GM18873 (cell line): ENCODE measurements around the gene CPTP.
"Not testable (repeated sequence)": the region's sequence is repeated elsewhere in the genome, so short reads cannot be mapped to it uniquely, and the experiment has no call there.

Experiments
- ATAC-seq: cut with Tn5 transposase; IDR thresholded peaks from one replicate; pipeline ENCODE4 v1.9.1; 2021; ENCODE audit warnings: mild to moderate bottlenecking, moderate library complexity, moderate number of reproducible peaks; ENCODE audit not compliant: unreplicated experiment, low FRiP score

CPTP gene

GRCh38 chr1:1305300-1306069 lies 19.1 kb upstream of the CPTP start:
- ATAC-seq, result no peak

- no peak for ATAC-seq
These were observed 18.4 kb upstream of the CPTP start for GRCh38 chr1:1306070-1306660.

GRCh38 chr1:1306661-1307260 lies 17.8 kb upstream of the CPTP start:
- no peak for ATAC-seq

DNA sequence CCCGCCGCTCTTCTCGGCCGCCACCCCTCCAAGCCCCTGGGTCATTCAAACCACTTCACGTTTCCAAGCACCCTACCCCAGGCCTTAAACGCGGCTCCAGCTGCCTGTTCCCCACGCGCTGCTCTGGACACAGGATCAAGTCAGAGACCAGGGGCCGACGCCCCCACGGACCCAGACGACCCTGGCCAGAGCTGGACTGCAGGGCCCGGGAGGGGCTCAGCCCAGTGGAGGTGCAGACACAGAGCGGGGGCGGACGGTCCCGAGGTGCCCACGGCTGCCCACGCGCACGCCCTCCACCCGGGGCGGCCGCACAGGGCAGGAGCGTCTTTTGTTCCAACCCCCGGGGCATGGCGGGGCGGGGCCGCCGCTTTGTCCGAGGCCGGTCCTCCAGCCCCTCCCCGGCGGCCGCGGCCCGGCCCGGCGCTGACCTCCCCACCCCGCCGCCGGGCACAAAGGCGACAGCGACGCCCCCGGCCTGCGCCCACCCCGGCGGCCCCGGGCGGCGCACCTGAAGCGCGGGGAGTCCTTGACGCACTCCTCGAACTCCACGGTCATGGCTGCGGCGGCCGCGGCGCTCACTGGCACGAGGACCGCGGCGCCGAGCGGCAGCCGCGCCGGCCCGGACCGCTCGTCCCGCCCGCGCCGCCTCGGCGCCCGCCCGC lies 17.2 kb upstream of the CPTP start:
- no peak for ATAC-seq

DNA sequence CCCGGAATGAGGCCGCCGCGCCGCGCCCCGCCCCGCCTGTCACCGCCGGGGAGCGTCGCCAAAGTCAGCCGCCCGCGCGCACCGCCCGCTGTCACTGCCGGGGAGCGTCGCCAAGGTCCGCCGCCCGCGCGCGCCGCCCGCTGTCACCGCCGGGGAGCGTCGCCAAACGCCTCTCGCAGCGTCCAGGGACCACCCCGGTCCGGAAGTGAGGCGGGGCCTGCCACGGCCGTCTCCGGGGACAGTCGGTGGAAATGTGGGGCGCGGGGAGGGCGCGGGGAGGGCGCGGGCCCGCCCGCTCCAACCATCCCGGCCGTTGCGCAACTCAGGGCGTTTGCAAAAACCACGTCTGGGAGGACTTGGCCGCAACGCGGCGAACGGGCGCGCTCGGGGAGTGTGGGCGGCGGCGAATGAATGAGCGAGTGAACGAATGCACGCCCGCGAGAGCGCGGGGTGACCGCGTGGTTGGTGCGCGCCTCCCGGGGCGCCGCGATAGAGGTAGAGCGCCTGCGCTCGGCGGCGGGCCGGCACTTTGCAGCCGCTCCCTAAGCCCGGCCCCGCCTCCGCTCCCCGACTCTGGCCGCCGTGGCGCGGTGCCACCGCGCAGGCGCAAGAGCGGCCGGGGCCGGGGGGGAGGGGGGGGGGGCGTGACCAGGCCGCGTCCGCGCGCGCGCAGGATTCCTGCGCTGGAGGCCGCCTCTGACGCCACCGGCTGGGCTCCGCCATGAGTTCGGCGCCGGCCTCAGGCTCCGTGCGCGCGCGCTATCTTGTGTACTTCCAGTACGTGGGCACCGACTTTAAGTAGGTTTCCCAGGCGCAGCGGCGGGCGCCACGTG lies 16.5 kb upstream of the CPTP start, which contains the start of the genes ACAP3 and PUSL1:
TSS of gene ACAP3 (minus strand) at position 8 of the 833 bp plus-strand sequence. CDS start 115 bp downstream, outside the sequence.
TSS of gene PUSL1 (plus strand) at position 675 of the 833 bp plus-strand sequence. CDS start at position 722, 47 bp downstream.
- ATAC-seq, result peak; percentile 47

DNA sequence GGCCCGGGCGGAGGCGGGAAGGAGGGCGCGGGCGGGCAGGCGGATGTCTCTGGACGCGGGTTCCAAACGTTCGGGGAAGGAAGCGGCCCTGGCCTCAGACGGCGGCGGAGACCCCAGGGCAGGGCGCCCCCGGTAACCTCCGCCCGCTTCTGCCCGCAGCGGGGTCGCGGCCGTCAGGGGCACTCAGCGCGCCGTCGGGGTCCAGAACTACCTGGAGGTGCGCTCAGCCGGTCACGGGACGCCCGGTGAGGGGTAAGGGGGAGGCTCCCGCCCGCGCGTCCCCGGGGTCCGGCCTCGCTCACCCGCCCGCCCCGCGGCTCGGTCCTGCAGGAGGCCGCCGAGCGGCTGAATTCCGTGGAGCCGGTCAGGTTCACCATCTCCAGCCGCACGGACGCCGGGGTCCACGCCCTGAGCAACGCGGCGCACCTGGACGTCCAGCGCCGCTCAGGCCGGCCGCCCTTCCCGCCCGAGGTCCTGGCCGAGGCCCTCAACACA lies 15.8 kb upstream of the CPTP start:
- peak; percentile 1 for ATAC-seq

DNA sequence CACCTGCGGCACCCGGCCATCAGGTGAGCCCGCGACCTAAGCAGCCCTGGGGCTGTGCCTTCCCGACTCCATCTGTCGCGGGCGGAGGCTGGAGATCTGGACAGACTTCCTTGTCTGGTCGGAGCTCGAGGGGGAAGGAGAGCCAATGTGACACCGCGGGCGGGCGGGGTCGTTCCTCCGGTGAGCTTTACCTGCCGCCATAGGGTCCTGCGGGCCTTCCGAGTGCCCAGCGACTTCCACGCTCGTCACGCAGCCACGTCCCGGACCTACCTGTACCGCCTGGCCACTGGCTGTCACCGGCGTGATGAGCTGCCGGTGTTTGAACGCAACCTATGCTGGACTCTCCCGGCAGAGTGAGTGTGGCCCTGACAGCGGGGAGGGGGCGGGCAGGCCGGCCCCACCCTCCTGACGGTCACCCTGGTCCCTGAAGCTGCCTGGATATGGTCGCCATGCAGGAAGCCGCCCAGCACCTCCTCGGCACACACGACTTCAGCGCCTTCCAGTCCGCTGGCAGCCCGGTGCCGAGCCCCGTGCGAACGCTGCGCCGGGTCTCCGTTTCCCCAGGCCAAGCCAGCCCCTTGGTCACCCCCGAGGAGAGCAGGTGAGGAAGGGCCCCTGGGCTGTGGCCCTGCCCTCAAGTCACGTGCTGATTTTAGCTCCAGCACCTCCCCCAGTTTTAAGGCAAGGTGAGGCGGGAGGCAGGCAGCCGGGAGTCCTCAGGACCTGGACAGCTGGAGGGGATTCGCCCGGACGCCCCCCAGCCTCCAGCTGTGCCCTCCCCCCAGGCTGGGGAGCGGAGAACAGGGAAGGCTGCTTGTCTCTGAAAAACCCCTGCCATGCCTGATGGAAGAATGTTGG lies 15.1 kb upstream of the CPTP start:
- no peak for ATAC-seq

GRCh38 chr1:1310109-1310385 lies 14.6 kb upstream of the CPTP start:
- ATAC-seq, result no peak

DNA sequence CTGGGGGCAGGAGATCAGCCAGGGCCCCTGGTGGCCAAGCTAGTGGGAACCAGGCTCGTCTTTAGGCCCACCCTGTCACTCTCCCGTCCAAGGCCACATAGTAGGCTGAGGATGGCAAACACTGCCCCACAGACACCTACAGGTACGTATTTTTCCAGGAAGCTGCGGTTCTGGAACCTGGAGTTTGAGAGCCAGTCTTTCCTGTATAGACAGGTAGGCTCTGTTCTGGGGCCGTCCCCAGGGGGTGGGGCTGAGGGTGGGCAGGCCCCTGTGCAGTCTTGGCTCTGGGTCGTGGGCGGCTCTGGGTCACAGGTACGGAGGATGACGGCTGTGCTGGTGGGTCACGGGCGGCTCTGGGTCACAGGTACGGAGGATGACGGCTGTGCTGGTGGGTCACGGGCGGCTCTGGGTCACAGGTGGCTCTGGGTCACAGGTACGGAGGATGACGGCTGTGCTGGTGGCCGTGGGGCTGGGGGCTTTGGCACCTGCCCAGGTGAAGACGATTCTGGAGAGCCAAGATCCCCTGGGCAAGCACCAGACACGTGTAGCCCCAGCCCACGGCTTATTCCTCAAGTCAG lies 14.0 kb upstream of the CPTP start:
- no peak for ATAC-seq

- no peak for ATAC-seq
These were observed 13.2 kb upstream of the CPTP start for GRCh38 chr1:1311107-1312104.

DNA sequence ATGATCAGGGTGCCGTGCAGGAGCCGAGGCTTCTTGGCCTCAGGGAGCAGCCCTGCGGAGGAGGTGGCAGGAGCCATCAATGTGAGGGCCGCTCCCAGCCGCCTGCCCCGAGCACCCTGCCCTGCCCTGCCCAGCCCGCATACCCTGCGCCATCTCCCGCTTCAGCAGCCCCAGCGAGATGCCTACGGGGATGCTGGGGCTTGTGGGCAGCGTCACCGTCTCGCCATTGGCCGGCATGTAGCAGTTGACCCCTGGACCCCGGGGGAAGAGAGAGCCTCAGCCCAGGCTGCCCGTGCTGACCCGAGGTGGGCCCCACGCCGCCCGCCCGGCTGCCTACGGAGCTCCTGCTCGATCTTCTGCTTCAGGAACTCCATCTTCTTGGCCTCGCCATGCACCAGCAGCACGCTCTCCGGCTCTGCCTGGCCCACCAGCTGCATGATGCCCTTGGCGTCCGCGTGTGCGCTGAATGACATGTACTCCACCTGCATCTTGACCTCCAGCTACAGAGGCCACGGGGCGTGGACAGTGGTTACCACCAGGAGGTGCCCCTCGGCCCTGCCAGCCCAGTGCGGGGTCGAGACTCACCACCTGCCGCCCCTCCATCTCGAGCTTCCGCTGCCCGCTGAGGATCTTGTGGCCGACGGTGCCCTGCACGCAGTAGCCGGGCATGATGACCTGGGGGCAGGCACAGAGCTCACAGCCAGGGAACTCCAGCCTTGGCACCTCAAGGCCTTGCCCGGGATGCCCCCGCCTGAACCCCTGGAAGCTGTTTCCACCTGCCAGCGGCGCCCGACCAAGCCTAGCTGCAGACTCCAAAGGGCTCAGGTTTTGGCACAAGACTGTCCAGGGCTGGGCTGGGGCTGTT lies 11.9 kb upstream of the CPTP start:
- ATAC-seq, result no peak

DNA sequence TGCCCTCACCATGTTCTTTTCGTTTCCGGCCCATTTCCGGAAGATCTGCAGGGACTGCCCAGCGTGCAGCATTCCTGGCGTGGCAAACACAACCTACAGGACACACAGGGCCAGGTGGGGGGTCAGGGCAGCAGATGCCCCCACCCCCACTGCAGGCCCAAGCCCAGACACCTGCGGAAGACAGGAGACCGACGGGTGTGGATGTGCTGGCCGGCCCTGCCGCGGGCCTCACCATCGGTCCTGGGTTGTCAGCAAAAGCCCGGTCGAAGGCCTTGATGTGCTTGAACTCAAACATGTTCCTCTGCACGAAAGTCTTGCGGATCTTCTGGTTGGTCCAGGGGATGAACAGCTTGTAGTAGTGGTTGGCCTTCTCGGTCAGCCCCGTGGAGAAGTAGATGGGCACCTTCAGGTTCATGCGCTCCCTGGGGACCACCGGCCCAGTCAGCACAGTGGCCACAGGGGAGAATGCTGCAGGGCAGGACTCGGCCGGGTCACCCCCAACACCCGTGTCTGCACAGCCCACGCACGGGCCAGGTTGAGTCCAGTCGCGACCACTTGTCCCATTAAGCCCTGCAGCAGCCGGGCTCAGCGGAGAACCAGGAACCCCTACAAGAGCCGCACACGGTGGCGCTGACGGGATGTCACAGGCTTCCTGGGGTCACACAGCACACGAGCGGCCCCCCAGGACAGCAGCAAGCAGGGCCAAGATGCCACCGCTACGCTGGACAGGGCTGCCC lies 10.9 kb upstream of the CPTP start:
- no peak for ATAC-seq

- ATAC-seq, result no peak
These were observed 10.4 kb upstream of the CPTP start for GRCh38 chr1:1314237-1314586.

DNA sequence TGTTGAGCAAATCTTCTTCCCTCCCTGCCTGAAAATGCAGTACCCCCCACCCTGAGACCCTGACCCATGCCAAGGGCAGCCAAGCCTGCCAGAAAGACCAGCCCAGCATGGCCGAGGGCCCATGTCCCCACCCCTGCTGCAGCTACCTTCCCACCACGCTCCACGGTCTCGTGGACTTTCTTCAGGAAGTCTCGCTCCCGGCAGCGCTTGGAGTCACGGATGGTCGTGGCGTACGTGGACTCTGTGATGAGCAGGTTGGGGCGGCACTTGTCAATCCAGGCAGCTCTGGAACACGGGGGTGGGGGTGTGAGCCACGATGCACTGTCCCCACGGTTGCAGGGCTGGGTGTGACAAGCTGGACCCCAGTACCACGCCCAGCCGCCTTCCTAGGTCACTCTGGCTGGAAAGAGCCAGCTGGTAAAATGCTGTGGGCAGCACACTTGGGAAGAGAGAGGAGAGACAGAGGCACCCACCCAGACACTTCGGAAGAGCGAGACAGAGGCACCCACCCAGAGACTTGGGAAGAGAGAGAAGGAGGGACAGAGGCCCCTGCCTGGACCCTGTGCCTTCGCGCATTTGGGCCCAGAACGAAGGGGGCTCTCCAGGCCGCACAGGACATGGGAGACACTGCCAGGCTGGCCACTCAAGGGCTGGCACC lies 9.8 kb upstream of the CPTP start:
- ATAC-seq, result no peak

GRCh38 chr1:1315435-1315954 lies 9.1 kb upstream of the CPTP start:
- no peak for ATAC-seq

DNA sequence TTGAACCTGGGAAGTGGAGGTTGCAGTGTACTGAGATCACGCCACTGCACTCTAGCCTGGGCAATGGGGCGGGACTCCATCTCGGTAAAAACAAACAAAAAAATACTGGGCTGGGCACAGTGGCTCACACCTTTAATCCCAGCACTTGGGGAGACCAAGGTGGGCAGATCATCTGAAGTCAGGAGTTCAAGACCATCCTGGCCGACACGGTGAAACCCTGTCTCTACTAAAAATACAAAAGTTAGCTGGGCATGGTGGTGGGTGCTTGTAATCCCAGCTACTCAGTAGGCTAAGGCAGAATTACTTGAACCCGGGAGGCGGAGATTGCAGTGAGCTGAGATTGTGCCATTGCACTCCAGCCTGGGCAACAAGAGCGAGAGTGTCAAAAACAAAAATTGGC lies 8.4 kb upstream of the CPTP start:
- ATAC-seq, result not testable (repeated sequence)
